IPS-11a (cell line): ENCODE data around the gene DNER.

Source experiments
- H3K4me3 ChIP-seq: one replicate; pipeline ENCODE4 v1.5.1; 2013; ENCODE audit warnings: low read depth, low read length, control low read depth

The DNER gene

DNA sequence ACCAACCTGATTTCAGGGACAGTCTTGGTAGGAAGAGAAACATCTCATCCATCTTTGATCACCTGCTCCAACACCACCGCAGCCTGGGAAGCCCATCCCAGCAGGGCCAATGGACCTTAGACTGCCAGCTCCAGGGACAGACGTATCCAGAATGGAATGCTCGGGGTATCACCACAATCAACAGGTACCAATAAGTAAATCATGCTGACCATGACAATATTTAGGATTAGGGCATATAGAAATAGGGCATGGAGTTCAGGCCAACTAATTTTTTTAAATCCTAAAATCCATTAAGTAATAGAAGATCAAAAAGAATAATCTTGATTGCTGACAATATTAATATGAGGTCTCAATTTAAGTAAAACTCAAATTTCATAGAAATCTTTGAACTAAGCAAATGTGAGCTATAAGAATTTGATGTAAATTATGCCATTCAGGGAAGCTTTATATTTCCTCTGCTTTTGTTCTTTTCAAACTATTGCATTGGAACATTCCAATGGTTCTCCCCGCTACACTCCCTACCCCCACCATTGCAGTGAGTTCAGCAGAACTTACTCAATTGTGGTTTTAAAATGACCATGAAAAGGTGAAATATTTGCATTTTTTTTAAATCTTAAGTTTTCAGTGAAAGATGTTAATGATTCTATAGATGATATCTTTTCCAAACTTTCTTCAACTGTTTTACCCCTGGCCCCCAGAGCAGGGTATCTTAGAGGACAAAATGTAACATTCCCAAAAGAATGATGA, 138.6 kb downstream of the DNER start:
- no peak overlapping the region for H3K4me3 ChIP-seq

DNA sequence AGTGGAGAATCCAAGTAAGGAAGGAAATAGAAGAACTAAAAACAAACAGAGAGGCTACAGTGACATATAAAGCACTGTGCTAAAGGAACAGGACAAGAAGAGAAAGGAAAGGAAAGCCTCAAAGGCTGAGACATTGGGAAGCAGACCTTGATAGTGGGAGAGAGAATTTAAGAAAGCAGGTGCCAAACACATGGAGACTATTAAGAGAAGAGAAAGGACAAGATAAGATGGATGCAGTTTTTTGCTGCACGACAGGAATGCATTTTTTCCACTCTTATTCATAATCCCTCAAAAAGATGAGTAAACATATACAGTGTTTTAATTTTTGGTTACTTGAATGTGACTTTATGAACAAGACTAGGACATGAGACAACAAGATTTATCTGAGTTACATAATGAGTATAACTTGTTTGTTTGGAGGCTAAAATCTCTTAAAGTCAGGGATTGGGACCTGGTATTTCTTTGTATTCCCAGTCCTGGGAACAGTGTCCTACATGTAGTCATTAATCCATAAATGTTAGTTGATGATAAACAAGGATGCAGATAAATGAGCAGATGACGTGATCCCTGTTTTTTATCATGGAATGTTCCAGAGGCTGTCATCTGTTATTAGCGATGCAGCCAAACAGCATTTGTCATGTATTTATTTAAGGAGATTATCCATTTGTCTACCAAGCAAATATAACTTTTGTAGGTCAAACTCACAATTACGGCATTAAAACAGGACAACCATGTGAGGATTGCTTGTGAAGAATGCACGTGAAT, 141.7 kb downstream of the DNER start:
- H3K4me3 ChIP-seq, result no peak overlapping the region

- H3K4me3 ChIP-seq, result no peak overlapping the region
Measured at GRCh38 chr2:229571243-229571642, 143.1 kb downstream of the DNER start.

DNA sequence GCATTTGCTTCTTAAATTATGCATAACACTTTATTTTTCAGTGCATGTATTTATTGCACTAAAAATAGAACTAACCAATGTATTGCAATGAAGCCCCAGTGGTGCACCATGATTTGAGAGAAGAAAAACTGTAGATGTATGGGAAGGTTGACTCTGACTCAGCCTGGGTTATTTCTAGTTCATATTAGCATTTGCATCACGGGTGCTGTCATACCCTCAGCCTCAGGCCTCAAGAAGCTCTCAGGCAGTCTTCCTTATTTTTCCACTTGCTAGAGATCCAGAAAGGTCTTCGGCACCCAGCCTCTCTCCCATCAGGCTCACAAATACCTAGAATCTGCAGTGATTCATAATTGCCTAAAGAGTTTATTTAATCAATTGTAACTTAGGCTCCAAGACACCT, 148.0 kb downstream of the DNER start:
- H3K4me3 ChIP-seq, result no peak overlapping the region

GRCh38 chr2:229564300-229564907, 150.0 kb downstream of the DNER start:
- H3K4me3 ChIP-seq, result no peak overlapping the region

GRCh38 chr2:229563388-229563787, 151.0 kb downstream of the DNER start:
- H3K4me3 ChIP-seq, result no peak overlapping the region

DNA sequence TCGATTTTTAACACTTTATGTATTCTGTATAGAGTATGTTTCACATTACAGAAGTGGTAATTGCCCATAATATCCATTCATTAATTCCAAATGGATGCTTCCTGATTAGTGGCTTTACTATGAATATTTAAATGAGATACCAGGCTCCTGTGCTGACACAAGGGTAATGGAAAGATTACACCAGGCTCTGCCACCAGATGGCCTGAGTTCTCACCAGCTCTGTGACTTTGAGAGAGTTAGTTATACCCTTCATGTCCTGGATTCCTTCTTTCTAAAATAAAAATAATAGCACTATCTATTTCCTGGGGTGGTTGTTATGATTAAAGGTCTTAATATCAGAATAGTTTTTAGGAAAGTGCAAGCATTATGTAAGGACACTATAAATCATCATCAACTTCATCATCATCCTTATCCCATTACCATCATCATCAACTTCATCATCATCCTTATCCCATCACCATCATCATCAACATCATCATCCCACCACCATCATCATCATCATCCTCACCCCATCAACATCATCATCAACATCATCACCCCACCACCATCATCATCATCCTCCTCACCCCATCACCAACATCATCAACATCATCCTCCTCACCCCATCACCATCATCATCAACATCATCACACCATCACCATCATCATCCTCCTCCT, 151.8 kb downstream of the DNER start:
- H3K4me3 ChIP-seq, result no peak overlapping the region

DNA sequence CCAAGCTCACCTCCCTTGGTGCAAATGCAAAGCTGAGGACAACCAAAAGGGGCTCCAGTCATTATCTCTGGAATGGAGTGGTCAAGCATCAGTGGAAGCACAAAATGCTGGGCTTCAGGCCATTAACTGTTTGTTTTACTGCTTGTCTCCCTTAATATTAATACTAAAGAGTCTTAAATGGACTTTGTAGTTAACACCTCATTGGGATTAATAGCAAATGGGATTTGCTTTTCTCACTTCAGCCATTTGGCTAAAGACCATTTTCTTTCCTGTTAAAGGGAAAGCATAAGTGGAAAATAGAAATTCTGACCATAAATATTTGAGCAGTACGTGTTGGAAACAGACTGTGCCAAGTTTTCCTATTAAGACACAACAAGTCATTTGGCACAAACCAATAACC, 154.4 kb downstream of the DNER start:
- no peak overlapping the region for H3K4me3 ChIP-seq

GRCh38 chr2:229553091-229553490, 161.3 kb downstream of the DNER start:
- H3K4me3 ChIP-seq, result no peak overlapping the region

- no peak overlapping the region for H3K4me3 ChIP-seq
Measured at GRCh38 chr2:229543176-229543873, 171.0 kb downstream of the DNER start.

GRCh38 chr2:229539628-229540027, 174.7 kb downstream of the DNER start:
- H3K4me3 ChIP-seq, result no peak overlapping the region

- no peak overlapping the region for H3K4me3 ChIP-seq
Measured at GRCh38 chr2:229531594-229531993, 182.8 kb downstream of the DNER start.

- H3K4me3 ChIP-seq, result no peak overlapping the region
Measured at GRCh38 chr2:229530434-229530833, 183.9 kb downstream of the DNER start.

GRCh38 chr2:229528846-229529245, 185.5 kb downstream of the DNER start:
- no peak overlapping the region for H3K4me3 ChIP-seq

GRCh38 chr2:229526951-229527350, 187.4 kb downstream of the DNER start:
- no peak overlapping the region for H3K4me3 ChIP-seq

GRCh38 chr2:229524799-229525198, 189.6 kb downstream of the DNER start:
- no peak overlapping the region for H3K4me3 ChIP-seq

DNA sequence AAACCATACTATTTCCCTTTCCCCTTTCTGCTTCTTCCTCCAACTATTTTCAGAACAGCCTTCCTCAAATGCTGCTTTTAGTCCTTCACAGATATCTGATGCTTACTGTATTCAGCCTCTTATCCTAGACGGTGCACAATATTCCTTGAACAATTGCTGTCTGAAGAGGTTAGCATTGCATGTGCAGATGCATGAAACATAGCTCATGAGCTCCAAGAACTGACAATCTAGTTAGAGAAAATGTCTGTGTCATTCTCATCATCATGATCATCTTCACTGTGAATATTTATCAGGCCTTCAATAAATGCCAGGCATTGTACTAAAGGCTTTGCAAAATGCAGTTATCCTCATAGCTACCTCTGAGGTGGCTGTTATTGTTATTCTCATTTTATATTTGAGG, 190.7 kb downstream of the DNER start:
- H3K4me3 ChIP-seq, result no peak overlapping the region

DNA sequence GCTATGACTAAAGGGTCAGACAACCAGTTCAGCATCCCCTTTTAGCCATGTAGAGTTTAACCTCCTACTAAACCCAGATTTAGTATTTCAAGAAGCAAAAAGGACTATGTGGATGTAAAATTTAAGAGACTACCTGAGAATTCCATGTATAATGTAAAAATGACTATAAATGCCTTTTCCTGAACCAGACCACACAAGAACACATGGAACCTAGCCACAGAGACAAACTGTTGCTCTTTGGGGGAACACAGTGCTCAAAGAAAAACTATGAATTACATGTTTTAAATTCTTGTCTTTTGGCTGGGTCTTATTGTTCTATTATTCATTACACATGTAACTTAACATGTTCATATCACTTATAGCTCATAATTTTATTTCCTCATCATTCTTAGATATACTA, 192.8 kb downstream of the DNER start:
- no peak overlapping the region for H3K4me3 ChIP-seq

GRCh38 chr2:229520691-229521096, 193.7 kb downstream of the DNER start:
- H3K4me3 ChIP-seq, result no peak overlapping the region

DNA sequence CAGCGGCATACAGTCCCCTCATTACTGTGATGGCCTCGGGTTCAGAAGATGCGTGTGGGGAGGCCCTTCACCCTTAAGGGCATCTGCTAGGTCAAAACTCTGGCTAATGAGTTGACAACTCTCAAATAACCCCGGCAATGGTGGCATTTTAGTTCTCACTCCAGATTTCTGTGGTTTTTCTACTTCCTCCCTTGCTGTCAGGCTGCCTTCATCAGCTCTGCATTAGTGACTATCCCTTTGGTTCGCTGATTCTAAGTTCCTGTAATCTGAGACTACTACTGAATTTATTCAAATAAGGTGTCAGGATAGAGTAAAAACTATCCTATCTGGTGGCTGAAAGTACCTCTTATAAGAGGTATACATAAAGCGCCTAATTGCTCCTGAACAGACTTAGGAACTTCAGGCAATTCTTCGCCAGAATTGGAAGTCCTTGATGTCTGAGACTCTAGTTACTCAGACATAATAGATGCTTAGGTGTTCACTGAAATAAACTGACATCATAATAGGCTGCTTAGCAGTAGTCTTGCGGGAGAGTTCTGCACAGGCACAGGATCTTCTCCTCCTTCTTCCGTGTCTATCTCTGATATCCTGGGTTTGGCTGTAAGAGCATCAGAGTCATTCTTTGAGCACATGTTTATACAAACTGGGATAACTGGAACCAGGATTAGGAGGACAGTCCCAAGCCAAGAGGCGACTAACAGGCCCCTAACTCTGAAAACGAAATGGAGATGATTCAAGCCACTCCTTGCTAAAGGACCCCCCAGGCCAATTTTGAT, 194.5 kb downstream of the DNER start:
- no peak overlapping the region for H3K4me3 ChIP-seq
